Activated CD4-positive, alpha-beta memory T cell treated with anti-CD3 and anti-CD28 coated beads for 36 hours (primary cell): ENCODE data around the gene ADRB1. TPM values are rescaled to one million over a fixed set of nuclear protein-coding genes. Genes with fewer than 3 reads are reported as not detected.

Experiments
- CTCF ChIA-PET: fragments of 350-600 bp; sonication (Branson Sonifier 250); formaldehyde crosslinking; loops from one replicate; lab custom pipeline; 2021; ENCODE audit warnings: antibody characterized with exemption, inconsistent platforms; lab: Charles Lee
- POLR2A ChIA-PET: fragments of 350-600 bp; sonication (Branson Sonifier 250); formaldehyde crosslinking; loops from one replicate; lab custom pipeline; 2021; ENCODE audit warnings: antibody characterized with exemption; lab: Charles Lee
- DNase-seq: peaks from one replicate; pipeline ENCODE4 v3.0.0-alpha.2; 2020
- H3K27ac Mint-ChIP-seq: one replicate; pipeline ENCODE4 v1.8.0; 2021; ENCODE audit warnings: mixed read lengths
- H3K27me3 Mint-ChIP-seq: one replicate; pipeline ENCODE4 v1.8.0; 2021; ENCODE audit warnings: mixed read lengths
- H3K36me3 Mint-ChIP-seq: one replicate; pipeline ENCODE4 v1.8.0; 2021; ENCODE audit warnings: mixed read lengths
- H3K4me1 Mint-ChIP-seq: one replicate; pipeline ENCODE4 v1.8.0; 2021; ENCODE audit warnings: low read depth, mixed read lengths
- H3K4me3 Mint-ChIP-seq: one replicate; pipeline ENCODE4 v1.8.0; 2021; ENCODE audit warnings: mild to moderate bottlenecking, mixed read lengths
- H3K9me3 Mint-ChIP-seq: one replicate; pipeline ENCODE4 v1.8.0; 2021; ENCODE audit warnings: mixed read lengths
- intact Hi-C: fragments of 100-400 bp; cut with micrococcal nuclease; formaldehyde crosslinking; loops from one replicate; pipeline ENCODE4 v1.15.1; 2023
- total RNA-seq, 2 experiments: library from RNA; stranded (reverse); gene quantifications; one replicate each; pipeline ENCODE4 v1.2.3, GENCODE V29; 2021

ADRB1 gene
- total RNA-seq, 2 experiments from 2014 or later: not detected

DNA sequence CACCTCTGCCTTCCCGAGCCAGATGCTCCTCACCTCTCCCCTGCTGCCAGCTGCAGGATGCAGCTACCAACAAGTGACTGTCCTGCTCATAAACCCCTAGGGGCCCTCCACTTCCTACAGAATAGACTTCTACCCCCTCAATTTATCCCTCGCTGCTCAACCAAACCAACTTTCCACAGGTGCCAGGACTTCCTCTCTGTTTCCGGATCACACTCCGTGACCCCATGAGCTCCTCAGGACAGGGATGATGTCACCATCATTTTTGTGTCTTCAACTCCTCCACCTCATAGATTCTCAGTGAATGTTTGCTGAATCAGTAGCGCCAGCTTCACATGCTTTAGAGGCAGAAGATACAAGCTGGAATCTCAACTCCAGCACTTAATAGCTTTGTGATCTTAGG lies 25.8 kb upstream of the ADRB1 start:
- H3K36me3 Mint-ChIP-seq: peaks cover 2% of the 10 kb centered on the region

DNA sequence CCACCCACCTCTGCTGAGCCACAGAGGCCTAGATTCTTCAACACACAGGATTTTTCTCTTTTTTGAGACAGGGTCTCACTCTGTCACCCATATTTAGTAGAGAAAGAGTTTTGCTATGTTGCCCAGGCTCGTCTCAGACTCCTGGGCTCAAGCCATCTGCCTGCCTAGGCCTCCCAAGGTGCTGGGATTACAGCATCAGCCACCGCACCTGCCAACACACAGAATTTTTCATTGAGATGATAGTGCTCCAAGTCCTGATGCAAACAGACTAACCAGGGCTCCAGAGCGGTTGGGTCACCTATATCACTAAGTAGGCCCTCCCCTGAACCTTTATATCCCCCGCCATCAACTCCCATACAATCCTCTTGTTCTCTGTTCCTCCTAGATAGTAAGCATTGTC lies 24.4 kb upstream of the ADRB1 start:
- no peak for DNase-seq
- Mint-ChIP-seq H3K4me3 (no peak overlapping the region), H3K36me3 (peaks cover 2% of the 10 kb centered on the region), H3K4me1 (peaks cover 2% of the 10 kb centered on the region), H3K9me3 (peaks cover 7% of the 10 kb centered on the region), H3K27ac (no peak overlapping the region), H3K27me3 (peaks cover 2% of the 10 kb centered on the region)
- POLR2A ChIA-PET: no interaction called here
- intact Hi-C loops: no loop called here
- CTCF ChIA-PET: no interaction called here

More for the DNA sequence above, 25.8 kb upstream of the ADRB1 start:
- no peak overlapping the region for H3K27ac Mint-ChIP-seq
- H3K4me1 Mint-ChIP-seq: no peaks in the 10 kb centered on the region
- H3K4me3 Mint-ChIP-seq: no peak overlapping the region
- intact Hi-C loops: no loop called here
- peaks cover 7% of the 10 kb centered on the region for H3K9me3 Mint-ChIP-seq
- ChIA-PET CTCF (no interaction called here), POLR2A (no interaction called here)
- peaks cover 5% of the 10 kb centered on the region for H3K27me3 Mint-ChIP-seq
- DNase-seq: no peak

GRCh38 chr10:114021154-114021553 lies 22.5 kb upstream of the ADRB1 start:
- DNase-seq: no peak
- H3K4me1 Mint-ChIP-seq: peaks cover 18% of the 10 kb centered on the region
- H3K27me3 Mint-ChIP-seq: peaks cover 2% of the 10 kb centered on the region
- ChIA-PET CTCF (no interaction called here), POLR2A (no interaction called here)
- no peak overlapping the region for H3K4me3 Mint-ChIP-seq
- no peak overlapping the region for H3K27ac Mint-ChIP-seq
- no peaks in the 10 kb centered on the region for H3K9me3 Mint-ChIP-seq
- no peaks in the 10 kb centered on the region for H3K36me3 Mint-ChIP-seq
- intact Hi-C loops: no loop called here

- H3K27me3 Mint-ChIP-seq: peaks cover 2% of the 10 kb centered on the region
- intact Hi-C loops: no loop called here
- no peaks in the 10 kb centered on the region for H3K9me3 Mint-ChIP-seq
- ChIA-PET CTCF (no interaction called here), POLR2A (interaction anchor here (0.6 kb wide), 1 partner anchor 15 kb away, joined by 7 read pairs; no protein-coding TSS in a partner anchor)
- H3K27ac Mint-ChIP-seq: no peak overlapping the region
- H3K36me3 Mint-ChIP-seq: no peaks in the 10 kb centered on the region
- DNase-seq: no peak
- peaks cover 18% of the 10 kb centered on the region for H3K4me1 Mint-ChIP-seq
- no peak overlapping the region for H3K4me3 Mint-ChIP-seq
Observed at GRCh38 chr10:114021717-114022680, 21.7 kb upstream of the ADRB1 start.

- H3K4me1 Mint-ChIP-seq: peaks cover 18% of the 10 kb centered on the region
- ChIA-PET CTCF (no interaction called here), POLR2A (interaction anchor here (0.6 kb wide), 1 partner anchor 14 kb away, joined by 7 read pairs; no protein-coding TSS in a partner anchor)
Observed at GRCh38 chr10:114022766-114023597, 20.7 kb upstream of the ADRB1 start.

GRCh38 chr10:114024876-114025610 lies 18.6 kb upstream of the ADRB1 start:
- no peak overlapping the region for H3K4me3 Mint-ChIP-seq
- ChIA-PET POLR2A (no interaction called here), CTCF (no interaction called here)
- no peaks in the 10 kb centered on the region for H3K9me3 Mint-ChIP-seq
- H3K27ac Mint-ChIP-seq: no peak overlapping the region
- intact Hi-C loops: no loop called here
- peaks cover 22% of the 10 kb centered on the region for H3K4me1 Mint-ChIP-seq
- no peaks in the 10 kb centered on the region for H3K36me3 Mint-ChIP-seq
- peaks cover 12% of the 10 kb centered on the region for H3K27me3 Mint-ChIP-seq
- no peak for DNase-seq

More at GRCh38 chr10:114022766-114023597, 20.7 kb upstream of the ADRB1 start:
- no peak overlapping the region for H3K27ac Mint-ChIP-seq
- DNase-seq: no peak
- H3K36me3 Mint-ChIP-seq: no peaks in the 10 kb centered on the region
- no peaks in the 10 kb centered on the region for H3K9me3 Mint-ChIP-seq
- intact Hi-C loops: no loop called here
- H3K27me3 Mint-ChIP-seq: peaks cover 2% of the 10 kb centered on the region
- no peak overlapping the region for H3K4me3 Mint-ChIP-seq

DNA sequence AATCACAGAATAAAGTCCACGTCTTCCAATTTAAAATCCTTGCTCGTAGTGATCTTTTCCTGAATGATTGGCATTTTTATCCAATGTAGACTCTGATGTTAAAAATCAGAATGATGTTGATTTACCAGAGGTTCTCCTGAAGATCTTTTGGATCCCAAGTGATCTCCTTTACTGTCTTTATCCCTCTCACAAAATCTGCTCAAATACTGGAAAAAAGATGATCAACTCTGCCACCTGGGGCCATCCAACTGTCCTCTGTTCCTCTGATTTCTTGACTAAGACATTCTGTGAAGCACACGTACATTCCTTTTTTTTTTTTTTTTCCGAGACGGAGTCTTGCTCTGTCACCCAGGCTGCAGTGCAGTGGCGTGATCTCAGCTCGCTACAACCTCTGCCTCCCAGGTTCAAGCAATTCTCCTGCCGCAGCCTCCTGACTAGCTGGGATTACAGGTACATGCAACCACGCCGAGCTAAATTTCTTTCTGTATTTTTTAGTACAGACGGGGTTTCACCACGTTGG lies 18.0 kb upstream of the ADRB1 start:
- DNase-seq: no peak
- POLR2A ChIA-PET: no interaction called here
- H3K27ac Mint-ChIP-seq: no peak overlapping the region
- CTCF ChIA-PET: interaction anchor here (0.7 kb wide), 1 partner anchor 678 kb away, joined by 3 read pairs; no protein-coding TSS in a partner anchor
- H3K27me3 Mint-ChIP-seq: peaks cover 13% of the 10 kb centered on the region
- intact Hi-C loops: no loop called here
- peaks cover 22% of the 10 kb centered on the region for H3K4me1 Mint-ChIP-seq
- H3K36me3 Mint-ChIP-seq: no peaks in the 10 kb centered on the region
- no peaks in the 10 kb centered on the region for H3K9me3 Mint-ChIP-seq
- no peak overlapping the region for H3K4me3 Mint-ChIP-seq

DNA sequence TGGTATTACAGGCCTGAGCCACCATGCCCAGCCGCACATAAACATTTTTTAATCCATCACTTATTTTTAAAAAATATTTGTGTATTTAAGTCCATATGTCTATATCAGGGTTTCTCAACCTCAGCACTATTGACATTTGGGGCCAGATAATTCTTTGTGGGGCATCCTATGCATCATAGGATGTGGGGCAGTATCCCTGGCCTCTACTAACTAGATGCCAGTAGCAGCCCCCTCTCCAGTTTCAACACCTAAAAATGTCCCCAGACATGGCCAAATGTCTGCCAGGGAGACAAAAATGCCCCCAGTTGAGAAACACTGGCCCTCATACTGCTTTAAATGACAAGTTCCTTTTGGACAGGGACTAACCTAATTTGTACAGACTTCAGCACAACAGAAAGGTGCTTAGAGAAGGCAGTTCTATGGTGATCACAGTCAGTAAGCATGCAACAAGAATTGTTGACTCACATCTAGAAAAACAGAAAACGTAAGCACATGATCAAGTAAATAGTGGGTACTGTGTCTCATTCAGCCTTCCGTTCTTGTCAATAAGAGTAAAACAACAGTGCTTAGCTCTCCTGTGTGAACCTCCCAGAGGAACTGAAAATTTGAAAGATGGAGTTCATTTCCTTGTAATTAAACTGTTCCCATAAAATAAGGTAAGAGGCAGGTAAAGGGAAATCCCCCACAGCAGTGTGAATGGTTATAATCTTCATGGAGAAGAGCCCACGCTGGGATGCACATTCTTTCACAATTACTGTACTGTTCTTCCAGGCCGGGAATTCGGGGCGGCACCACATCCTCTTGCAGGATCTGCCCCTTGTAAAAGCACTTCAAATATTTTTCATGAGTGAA lies 17.3 kb upstream of the ADRB1 start:
- ChIA-PET POLR2A (no interaction called here), CTCF (interaction anchor here (0.7 kb wide), 1 partner anchor 679 kb away, joined by 3 read pairs; no protein-coding TSS in a partner anchor)
- H3K9me3 Mint-ChIP-seq: no peaks in the 10 kb centered on the region

DNA sequence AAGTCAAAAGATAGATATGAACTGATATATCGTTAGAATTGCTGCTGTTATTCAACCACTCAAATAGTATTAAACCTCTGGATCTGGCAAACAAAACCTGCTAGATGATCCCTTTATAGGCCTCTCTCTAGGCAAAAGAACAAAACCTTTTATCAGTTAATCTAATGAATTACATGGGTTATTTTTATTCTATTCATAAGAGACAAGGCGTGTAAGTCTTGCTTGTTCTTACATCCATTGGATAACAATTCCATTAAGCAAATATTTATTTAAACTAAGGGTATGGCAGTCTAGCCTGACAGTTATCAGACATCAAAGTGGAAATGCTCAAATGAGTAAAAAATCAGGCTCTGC lies 16.6 kb upstream of the ADRB1 start:
- Mint-ChIP-seq H3K27me3 (peaks cover 13% of the 10 kb centered on the region), H3K4me3 (no peak overlapping the region), H3K36me3 (no peaks in the 10 kb centered on the region), H3K9me3 (no peaks in the 10 kb centered on the region), H3K27ac (no peak overlapping the region), H3K4me1 (peaks cover 22% of the 10 kb centered on the region)
- intact Hi-C loops: no loop called here
- DNase-seq: no peak
- CTCF ChIA-PET: no interaction called here
- POLR2A ChIA-PET: no interaction called here

More for the DNA sequence above, 17.3 kb upstream of the ADRB1 start:
- H3K4me1 Mint-ChIP-seq: peaks cover 22% of the 10 kb centered on the region
- no peak overlapping the region for H3K4me3 Mint-ChIP-seq
- intact Hi-C loops: no loop called here
- DNase-seq: no peak
- peaks cover 13% of the 10 kb centered on the region for H3K27me3 Mint-ChIP-seq
- H3K27ac Mint-ChIP-seq: no peak overlapping the region
- no peaks in the 10 kb centered on the region for H3K36me3 Mint-ChIP-seq

DNA sequence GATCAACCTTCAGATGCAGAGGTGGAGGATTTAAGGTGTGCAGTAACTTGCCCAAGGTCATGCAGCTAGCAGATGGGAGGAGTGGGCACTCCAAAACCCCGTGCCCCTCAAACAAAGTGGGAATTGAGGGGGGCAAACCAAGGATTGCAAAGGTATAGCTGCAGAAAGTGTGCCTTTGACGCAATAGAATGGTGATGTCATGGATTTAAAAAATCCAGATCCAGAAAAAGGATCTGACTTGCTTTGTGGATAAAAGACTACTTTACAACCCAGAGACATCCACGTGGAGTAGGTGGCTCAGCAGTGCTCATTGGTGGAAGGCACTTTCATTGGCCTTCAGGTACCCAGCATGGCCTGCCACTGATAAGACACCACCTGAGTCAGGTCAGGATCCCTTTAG lies 15.7 kb upstream of the ADRB1 start:
- no peak overlapping the region for H3K27ac Mint-ChIP-seq
- intact Hi-C loops: no loop called here

GRCh38 chr10:114028425-114028824 lies 15.2 kb upstream of the ADRB1 start:
- ChIA-PET CTCF (no interaction called here), POLR2A (no interaction called here)
- DNase-seq: no peak
- no peak overlapping the region for H3K27ac Mint-ChIP-seq
- no peaks in the 10 kb centered on the region for H3K36me3 Mint-ChIP-seq
- H3K27me3 Mint-ChIP-seq: peaks cover 13% of the 10 kb centered on the region
- no peak overlapping the region for H3K4me3 Mint-ChIP-seq
- intact Hi-C loops: no loop called here
- no peaks in the 10 kb centered on the region for H3K9me3 Mint-ChIP-seq
- peaks cover 22% of the 10 kb centered on the region for H3K4me1 Mint-ChIP-seq

More for the DNA sequence above, 15.7 kb upstream of the ADRB1 start:
- POLR2A ChIA-PET: no interaction called here
- Mint-ChIP-seq H3K27me3 (peaks cover 13% of the 10 kb centered on the region), H3K4me1 (peaks cover 22% of the 10 kb centered on the region), H3K36me3 (no peaks in the 10 kb centered on the region), H3K4me3 (no peak overlapping the region), H3K9me3 (no peaks in the 10 kb centered on the region)
- CTCF ChIA-PET: no interaction called here
- no peak for DNase-seq
